Activated T-cell treated with anti-CD3 and anti-CD28 coated beads for 1 hour (primary cell): ENCODE results near the gene PEMT.
A peak's percentile ranks its signal among the peaks of the same experiment; 100 is the strongest.

Source experiments
- DNase-seq: peaks from one replicate; pipeline ENCODE4 v3.0.0-alpha.2; 2020; ENCODE audit warnings: low read depth

Gene PEMT

DNA sequence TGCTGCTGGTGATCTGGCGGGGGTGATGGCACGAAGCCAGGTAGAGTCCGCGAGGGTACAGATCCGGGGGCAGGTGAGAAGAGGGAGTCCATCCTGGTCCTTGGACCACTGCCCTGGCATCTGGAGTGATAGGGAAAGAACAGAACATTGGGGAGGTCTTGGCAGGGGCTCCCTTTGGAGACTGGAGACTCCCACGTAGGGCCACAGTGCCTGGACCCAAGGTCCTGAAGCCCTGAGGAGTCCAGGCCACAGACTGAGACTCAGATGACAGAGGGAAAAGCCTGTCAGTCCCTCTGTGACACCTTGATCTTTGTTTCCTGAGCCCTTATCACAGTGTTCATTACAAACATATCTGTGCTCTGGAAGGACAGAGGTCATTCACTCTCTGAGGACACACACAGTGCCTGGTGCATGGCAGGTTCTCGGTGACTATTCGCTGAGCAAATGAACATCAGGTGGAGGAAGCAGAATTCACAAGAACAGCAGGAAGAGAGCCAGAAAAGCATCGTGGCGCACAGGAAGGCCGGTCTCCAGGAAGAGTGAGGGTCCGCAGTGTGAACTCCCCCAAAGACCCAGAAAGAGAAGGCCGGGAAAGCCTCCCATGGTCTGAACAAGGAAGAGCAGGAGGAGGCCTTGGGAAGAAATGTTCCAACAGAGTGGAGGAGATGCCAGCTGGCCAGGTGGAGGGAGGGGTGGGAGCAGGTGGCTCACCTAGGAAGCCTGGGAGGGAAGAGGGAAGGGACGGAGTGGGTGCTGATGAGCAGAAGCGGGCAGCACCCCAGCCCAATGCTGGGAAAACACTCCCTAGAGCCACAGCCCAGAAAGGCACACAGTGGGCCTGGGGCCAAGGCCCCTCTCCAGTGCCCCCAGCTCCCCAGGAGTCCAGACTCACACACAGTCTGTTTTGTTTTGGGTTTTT is 20.5 kb downstream of the PEMT start:
- no peak for DNase-seq

DNA sequence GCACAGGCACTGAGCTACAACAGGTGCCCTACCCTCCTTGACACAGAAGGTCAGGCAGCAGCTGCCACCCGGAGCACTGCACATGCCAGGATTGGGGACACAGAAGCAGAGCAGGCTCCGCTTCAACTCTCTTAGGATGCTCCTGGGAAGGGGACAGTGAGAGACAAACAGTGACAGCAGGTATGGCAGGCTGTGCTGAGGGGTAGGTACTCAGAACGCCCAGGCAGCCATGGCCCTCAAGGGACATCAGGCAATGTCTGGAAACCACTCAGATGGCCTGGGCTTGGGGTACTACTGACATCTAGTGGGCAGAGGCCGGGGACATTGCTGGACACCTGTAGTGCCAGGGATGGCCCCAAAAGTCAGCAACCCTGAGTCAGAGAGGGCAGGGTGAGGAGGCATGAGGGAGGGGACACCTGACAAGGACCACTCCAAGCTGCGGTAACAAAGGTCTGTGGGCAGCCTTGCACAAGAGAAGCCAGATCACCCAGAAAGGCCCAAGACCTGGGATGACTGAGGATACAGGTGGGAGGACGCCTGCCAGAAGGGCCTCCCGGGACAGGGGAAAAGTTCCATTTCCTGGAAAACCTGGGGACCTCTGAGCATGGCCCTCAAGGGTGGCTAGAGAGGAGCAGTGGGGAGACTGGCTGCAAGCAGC is 21.2 kb downstream of the PEMT start:
- DNase-seq = no peak

DNA sequence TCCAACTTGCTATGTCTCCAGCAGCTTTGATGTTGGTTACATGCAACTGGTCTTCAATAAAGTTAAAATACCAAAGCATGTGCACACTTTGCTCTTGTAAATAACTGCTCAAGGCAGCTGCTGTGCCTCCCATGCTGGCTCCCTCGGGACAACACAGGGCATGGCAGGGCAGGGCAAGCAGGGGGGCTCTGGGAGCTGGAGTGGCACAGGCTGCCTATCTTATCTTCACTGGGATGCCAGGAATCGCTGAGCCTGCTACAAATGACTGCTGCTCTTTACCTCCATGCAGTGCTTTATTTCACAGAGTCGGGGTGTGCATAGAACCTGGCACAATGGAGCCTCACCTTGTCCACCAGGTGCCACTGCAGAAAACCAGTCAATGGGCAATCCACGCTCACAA is 21.8 kb downstream of the PEMT start:
- no peak for DNase-seq

DNA sequence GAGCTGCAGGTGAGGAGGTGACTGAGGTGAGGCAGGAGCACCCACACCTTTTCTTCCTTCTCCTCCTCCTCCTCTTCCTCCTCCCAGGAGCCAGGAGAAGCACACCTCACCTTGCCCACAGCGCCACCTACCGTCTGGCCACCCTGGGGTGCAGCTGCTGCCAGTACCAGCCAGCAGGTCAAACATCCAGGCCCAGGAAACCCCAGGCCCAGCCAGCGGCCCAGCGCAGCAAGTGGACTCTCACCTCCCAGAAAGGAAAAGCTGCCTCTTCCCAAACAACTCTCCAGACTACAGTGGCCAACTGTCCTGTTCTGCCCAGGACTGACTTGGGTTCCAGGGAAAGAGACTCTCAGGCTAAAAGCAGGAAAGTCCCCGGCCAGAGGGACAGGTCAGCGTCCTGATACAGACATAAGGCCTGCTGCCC is 22.7 kb downstream of the PEMT start:
- peak; percentile 48 for DNase-seq

DNA sequence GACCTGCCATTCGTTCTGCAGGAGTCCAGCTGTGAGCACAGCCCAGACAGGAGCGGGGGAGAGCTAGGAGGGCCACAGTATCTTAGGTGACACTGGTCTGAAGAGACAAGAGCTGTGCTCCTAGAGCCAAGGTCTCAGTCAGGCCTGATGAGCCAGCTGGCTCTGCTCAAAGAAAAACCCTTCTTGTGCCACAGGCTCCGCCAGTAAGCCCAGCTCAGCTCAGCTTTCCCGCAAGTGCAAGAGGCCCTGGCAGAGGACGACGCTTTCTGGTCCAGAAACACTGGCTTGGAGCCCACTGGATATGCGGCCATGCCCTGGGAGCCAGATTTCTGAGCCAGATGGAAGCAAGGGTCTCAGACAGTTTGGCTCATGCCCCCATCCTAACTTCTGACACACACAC is 23.9 kb downstream of the PEMT start:
- no peak for DNase-seq

DNA sequence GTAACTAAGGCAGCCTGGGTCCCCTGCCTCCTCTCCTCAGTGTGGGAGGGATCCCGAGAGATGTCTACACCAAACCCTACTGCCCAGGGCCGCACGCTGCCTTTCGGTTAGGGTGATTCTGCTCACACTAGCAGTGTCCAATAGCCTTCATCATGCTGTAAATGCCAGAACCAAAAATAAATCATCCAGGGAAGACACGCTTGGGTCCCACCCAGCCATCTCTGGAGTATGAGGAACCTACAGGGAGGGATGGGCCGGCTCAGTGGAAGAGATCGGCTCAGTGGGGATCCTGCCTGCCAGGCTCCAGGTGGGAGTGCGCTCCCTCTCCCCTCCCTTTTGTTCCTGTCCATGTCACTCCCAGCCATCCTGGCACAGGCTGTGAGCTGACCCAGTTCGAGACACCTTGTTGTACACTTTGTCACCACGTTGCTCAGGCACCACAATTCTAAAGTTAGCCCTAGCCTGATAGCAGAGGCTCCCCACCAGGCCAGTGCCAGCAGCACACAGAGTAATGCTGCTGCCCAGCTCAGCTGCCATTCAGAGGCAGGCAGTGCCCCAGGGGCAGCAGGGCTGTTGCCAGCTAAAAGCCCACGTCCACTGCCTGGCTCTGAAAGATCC is 24.5 kb downstream of the PEMT start:
- no peak for DNase-seq

DNA sequence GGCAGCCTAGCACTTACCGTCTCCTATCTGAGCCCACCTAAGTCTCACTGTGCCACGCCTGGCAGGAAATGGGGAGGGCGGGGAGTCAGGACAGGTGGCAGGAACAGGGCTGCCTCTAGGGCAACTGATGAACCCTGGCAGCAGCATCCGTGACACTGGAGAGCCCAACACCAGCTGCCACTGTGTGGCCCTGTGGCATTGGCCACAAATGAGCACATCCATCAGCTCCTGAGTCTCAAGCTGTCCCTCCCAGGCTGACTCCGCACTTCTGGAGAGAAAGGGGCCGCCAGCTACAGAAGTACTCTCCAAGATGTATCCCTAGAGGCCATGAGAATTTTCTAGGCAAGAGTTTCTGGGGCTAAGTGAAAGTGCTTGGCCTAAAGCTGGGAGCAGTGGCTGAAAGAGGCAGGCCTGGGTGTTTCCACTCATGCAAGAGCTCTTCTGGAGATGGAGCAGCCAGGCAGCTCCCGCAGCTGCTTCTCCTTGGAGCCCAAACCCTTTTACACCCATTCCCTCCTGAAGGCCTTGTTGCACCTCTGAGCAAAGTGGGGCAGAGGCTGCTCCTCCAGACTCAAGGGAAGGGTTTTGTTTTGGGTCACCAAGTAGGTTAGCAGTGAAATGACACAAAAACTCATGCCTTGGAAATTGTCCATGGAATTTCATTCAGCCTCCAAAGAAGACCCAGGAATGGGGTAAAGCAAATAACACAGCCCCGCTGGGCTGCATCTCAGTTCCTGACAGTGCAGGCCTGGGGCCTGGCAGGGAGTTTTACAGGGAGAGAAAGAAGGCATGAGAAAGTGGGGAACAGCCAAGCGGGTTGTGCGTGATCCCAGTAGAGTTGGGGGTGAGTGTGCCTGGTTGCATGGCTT is 25.8 kb downstream of the PEMT start:
- DNase-seq = no peak

DNA sequence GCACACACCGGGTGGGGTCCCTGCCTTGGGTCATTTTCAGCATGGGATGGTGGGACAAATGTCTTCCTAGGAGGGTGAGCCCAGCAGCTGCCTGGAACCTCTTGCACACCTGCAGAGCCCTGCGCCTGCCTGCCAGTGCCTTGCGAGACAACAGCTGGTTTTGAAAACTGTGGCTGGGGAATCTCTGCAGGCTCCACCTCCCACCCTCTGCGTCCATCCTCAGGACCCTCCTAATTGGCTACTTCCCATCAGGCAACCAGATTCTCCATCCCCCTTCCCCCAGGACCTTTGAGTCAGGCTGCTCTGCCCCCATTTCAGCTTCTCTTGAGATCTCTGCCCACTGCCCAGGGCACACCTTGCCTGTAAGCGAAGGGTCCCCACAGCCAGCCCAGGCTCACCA is 26.6 kb downstream of the PEMT start:
- no peak for DNase-seq

DNA sequence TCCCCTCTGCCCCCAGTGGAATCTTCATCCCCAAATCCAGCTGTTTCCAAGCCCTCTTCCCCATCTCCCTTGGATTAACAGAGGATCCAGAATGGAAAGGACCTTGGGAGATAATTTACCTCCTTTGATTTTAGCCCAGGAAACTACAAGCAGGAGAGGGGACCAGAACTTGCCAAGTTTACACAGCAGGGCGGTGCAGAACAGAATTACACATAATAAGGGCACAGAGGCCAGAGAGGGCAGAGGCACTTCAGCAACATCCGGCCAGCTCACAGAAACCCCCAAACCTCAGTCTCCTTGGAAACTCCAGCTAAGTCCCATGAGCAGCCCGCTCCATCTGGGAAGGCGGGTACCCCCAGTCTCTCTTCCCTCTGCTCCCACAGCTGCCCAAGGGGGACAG is 27.2 kb downstream of the PEMT start:
- no peak for DNase-seq

DNA sequence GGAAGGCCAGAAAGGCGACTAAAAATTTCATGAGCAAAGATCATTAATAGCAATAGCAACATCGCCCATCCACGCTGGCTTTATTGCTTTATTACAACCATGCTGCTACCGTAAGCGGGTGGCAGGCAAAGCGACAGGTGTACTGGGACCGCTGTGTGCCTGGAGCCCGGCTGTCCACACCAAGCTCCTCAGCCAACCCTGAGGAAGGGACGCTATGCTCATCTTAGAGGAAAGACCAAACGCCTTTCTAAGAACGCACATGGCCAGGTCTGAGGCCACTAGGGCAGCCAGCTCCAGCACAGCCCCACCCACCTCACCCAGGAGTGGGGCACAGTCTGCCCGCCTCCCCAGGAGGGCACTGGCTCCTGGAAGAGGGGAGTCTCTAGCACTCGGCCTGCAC is 28.0 kb downstream of the PEMT start:
- DNase-seq = no peak

DNA sequence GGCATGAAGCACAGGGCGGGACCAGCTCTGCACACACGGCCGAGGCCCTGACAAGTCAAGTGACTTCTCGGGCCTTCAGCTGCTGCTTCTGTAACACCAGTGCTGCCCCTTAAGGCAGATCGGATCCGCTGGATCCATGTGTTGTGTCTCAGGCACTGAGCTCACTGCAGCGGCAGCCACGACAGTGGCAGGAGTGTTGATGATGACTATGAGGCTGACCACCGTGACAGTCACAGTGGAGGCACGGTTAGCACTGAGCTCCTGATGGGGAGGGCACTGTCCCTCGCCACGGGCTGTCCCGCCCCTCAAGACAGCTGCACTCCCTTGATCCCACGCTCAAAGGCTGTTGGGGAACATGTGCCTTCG is 29.4 kb downstream of the PEMT start:
- DNase-seq = no peak

DNA sequence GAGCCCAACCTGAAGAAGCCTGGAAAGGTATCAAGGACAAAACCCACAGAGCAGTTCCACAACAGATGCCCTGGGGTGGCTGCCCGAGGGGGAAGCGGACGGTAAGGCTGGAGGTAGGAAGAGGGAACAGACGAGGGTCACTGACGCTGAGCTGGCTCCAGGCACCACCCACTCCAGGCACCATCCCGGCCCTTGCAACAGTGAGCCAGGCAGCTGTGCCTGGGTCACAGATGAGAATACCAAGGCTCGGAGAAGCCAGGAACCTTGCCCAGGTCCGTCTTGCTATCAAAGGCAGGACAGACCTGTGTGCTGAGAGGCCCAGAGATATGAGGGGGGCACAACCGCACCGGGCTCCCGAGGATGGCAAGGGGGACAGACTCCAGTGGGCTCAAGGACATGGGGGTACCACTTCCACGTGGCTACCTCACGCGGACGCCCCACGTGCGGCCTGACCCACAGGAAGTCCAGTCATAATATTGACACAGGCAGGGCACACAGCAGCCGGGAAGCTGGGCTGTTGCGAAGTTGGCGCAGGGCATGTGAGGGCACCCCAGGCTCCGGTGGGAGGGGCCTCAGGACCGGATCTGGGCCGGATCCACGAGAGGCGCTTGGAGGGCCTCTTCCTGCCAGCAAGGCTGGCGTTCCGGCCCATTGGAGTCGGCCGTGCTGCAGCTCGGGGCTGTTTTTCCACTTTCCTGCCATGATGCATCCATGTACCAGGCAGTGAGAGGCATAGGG is 29.9 kb downstream of the PEMT start:
- no peak for DNase-seq

DNA sequence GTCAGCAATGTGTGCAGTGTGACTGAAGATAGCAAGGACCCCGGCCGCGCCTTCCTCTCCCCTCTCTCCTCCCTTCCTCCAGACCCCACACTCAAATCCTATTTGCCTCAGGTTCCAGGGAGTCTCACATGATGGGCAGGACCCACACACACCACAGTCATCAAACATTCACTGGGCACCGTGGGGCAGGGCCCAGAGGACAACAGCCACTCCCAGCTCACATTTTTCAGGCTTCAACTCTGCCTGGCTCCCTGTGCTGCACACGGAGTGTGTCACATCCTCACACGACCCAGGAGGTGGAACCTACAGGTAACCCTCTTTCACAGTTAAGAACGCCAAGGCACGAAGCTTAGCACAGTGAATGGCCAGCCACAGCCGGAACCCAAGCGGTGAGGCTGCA is 30.5 kb downstream of the PEMT start:
- no peak for DNase-seq

DNA sequence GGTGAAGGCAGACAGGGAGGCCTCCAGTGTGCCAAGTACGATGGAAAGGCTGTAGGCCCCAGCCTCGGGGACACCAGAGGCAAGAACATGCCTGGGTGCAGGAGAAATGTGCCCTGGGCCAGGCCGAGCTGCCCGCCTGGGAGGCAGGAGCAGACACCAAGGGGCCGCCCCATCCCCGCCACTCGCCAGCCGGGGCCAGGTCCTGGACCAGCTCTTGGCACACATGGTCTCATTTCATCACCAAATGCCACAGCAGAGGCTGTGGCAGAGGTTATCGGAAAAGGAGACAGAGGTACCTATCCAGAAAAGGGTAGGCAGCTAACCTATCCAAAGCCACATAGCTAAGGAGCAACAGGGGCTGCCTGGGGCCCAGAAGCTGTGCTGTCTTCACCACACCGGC is 31.3 kb downstream of the PEMT start:
- no peak for DNase-seq

DNA sequence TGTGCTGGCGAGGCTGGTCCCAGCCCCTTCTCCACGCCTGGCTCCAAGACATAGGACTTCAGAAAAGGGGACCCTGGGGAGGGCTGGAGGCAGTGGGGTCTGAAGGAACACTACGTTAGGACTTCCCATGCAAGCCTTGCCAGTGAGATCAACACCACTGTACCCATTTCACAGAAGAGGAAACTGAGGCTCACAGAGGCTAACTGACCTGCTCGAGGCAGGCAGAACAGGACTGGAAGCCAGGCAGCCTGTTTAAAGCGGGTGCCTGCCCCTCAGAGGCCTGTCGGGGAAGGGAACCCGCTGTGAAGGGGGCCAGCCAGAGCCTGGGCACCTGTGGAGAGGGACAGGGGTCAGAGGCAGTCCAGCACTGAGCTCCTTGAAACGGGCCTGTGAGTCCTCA is 32.3 kb downstream of the PEMT start:
- no peak for DNase-seq

DNA sequence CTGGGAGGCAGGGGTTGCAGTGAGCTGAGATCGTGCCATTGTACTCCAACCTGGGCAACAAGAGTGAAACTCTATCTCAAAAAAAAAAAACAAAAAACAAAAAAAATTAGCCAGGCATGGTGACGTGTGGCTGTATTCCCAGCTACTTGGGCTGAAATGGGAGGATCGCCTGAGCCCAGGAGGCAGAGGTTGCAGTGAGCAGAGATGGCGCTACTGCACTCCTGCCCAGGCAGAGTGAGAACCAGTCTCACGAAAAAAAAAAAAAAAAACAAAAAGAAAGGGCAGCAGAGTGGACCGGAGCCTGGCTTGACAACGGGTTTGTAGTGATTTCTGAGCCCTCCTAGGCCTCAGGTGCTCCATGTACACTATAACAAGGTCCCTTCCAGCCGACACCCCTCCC is 33.1 kb downstream of the PEMT start:
- no peak for DNase-seq

DNA sequence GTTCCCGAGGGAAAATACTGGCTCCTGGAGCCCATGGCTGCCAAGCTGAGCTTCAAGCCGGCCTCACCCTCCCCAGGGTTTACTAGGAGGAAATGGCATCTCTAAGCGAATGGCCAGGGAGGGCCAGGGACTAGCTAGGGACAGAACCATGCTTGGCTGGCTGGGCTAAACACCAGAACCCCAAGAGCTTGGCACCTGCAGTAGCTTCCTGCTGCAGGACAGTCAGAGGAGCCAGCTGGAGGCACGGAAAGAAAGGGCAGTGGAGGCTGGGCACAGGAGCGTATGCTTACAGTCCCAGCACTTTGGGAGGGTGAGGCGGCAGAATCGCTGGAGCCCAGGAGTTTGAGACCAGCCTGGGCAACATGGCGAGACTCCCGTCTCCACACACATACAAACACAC is 33.7 kb downstream of the PEMT start:
- no peak for DNase-seq

DNA sequence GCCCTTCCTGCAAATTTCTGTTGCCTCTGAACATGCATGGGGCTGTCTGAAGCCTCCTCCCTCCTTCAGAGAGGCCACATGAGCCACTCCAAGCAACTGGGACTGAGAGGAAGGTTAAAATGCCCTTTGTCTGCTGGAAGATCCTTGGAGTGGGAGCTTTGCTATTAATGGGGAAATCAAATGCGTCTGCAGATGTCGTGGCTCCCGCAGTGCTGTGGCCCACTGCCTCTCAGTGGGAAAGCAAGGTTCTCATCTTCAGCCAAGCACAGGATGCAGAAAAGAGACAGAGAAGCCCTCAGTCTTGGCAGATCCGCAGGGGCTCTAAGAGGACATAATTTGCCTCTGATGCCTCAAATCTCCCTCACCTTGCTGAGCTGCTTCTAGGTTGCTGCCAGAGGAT is 34.8 kb downstream of the PEMT start:
- DNase-seq = no peak

DNA sequence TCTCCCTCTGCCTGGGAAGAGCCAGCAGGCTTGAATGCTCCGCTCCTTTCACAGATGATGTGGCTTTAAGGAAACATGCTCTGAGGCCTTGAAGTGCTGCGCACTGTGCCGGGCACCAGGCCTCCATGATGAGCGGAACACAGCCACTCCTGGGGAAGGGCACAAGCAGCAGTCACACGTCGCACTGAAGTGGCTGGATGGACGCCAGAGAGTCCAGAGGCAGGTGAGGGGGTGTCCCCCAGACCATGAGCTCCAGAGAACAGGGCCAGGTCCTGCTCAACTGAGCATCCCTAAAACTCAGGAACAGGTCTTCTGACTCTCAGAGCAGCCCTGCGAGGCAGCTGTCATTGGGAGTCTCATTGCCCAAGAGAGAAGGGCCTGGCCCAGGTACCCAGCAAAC is 35.6 kb downstream of the PEMT start:
- DNase-seq = no peak

DNA sequence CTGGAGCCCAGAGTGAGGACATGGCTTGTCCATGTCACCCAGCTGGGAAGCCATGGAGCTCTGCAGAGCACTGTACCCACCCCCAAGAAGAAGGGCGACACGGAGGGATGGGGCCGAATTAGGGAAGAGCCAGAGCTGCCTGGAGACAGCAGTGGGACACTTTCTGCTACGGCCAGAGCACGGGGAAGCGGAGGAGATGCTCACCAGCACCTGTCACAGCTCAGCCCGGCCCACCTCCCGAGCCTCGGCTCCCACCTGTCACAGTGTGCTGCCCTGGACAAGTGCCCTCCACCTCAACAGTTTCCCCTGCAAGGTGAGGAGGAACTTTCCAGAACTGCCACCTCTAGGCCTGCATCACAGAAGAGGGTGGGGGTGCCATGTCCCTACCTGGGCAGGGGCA is 36.4 kb downstream of the PEMT start:
- no peak for DNase-seq

DNA sequence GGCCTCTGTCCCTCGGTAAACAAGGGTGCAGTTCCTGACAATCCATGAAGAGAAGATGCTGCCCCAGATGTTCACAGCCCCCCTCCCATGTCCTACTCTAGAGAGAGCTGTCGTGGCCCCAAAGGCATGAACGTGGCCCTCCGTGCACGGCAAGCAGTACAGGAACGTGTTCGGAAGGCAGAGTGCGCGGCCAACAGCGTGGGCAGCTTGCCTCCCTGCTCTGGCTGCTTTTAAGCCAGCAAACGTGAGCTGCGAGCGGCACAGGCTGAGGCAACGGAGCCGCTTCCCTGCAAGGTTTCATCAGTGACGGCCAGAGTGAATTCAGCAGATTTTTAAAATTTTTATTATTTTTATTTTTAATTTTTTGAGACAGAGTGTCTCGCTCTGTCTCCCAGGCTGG is 37.2 kb downstream of the PEMT start:
- DNase-seq = no peak
